Stimulated activated CD4-positive, alpha-beta T cell treated with anti-CD3 and anti-CD28 coated beads, Interleukin-4, amount 100 ng/mL, for 4 hours (primary cell): ENCODE data around the gene P2RX3.
"Not testable (repeated sequence)": the region's sequence is repeated elsewhere in the genome, so short reads cannot be mapped to it uniquely, and the experiment has no call there.

Experiments
- DNase-seq, 2 experiments: peaks; one replicate each; pipeline ENCODE4 v3.0.0-alpha.2; 2020

Gene P2RX3

GRCh38 chr11:57403003-57403801 is 65.0 kb downstream of the P2RX3 start:
- DNase-seq: not testable (repeated sequence)

GRCh38 chr11:57403802-57404147 is 65.6 kb downstream of the P2RX3 start:
- no peak for DNase-seq

GRCh38 chr11:57405271-57405860 is 67.2 kb downstream of the P2RX3 start:
- DNase-seq: no peak

- DNase-seq: peak; percentile 39 to 74
These were observed 68.3 kb downstream of the P2RX3 start for GRCh38 chr11:57406337-57406904.

- DNase-seq: no peak
These were observed 69.1 kb downstream of the P2RX3 start for GRCh38 chr11:57407010-57407920.

- DNase-seq: no peak
These were observed 69.9 kb downstream of the P2RX3 start for GRCh38 chr11:57407941-57408475.

GRCh38 chr11:57408771-57409170 is 70.6 kb downstream of the P2RX3 start:
- DNase-seq: no peak

- no peak for DNase-seq
These were observed 71.4 kb downstream of the P2RX3 start for GRCh38 chr11:57409321-57410100.

- DNase-seq: no peak
These were observed 72.1 kb downstream of the P2RX3 start for GRCh38 chr11:57410287-57410686.

- DNase-seq: no peak
These were observed 75.5 kb downstream of the P2RX3 start for GRCh38 chr11:57413681-57414080.

- no peak for DNase-seq
These were observed 76.6 kb downstream of the P2RX3 start for GRCh38 chr11:57414612-57415212.

- DNase-seq: no peak
These were observed 78.3 kb downstream of the P2RX3 start for GRCh38 chr11:57416436-57416835.

- no peak for DNase-seq
These were observed 78.9 kb downstream of the P2RX3 start for GRCh38 chr11:57417056-57417455.

GRCh38 chr11:57418131-57418530 is 80.0 kb downstream of the P2RX3 start:
- no peak for DNase-seq

- no peak for DNase-seq
These were observed 81.0 kb downstream of the P2RX3 start for GRCh38 chr11:57419146-57419545.

GRCh38 chr11:57421066-57421465 is 82.9 kb downstream of the P2RX3 start:
- no peak for DNase-seq

- DNase-seq: no peak
These were observed 83.7 kb downstream of the P2RX3 start for GRCh38 chr11:57421805-57422204.
